AG08396 (cell line): ENCODE results near the gene C10orf62.

Source experiments
- DNase-seq: peaks from one replicate; pipeline ENCODE4 v3.0.0; 2012; ENCODE audit warnings: low spot score, mixed read lengths

Gene C10orf62

DNA sequence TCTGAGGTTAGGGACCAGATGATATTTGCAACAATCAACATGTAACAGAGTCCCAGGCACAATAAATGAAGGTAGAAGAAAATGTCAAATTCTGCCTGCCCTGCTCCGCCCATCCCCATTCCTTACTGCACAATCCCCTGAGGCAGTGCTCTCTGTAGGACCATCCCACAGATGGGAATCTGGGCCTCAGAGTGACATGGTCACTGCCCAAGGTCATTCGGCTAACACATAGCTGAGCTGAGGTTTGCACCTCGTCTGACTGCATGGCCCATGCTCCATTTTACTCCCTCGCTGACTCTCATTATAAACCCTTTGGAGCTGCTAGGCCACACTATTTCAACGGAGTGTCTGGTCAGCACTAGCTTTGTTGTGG lies 4.1 kb upstream of the C10orf62 start:
- DNase-seq = peak; percentile 2

DNA sequence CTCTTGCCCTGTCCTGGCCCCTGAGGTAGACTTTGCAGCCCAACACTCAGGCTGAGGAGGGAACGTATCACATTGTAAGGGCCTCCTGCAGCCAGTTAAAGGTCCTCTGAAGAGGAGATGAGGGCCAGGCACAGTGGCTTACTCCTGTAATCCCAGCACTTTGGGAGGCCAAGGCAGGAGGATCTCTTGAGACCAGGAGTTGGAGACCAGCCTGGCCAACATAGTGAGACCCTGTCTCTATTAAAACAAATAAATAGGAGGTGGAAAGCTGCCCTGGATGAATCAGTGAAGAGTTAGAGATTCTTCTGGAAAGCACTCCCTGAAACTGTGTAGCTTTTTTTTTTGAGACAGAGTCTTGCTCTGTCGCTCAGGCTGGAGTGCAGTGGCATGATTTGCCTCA lies 2.3 kb upstream of the C10orf62 start:
- DNase-seq = no peak

DNA sequence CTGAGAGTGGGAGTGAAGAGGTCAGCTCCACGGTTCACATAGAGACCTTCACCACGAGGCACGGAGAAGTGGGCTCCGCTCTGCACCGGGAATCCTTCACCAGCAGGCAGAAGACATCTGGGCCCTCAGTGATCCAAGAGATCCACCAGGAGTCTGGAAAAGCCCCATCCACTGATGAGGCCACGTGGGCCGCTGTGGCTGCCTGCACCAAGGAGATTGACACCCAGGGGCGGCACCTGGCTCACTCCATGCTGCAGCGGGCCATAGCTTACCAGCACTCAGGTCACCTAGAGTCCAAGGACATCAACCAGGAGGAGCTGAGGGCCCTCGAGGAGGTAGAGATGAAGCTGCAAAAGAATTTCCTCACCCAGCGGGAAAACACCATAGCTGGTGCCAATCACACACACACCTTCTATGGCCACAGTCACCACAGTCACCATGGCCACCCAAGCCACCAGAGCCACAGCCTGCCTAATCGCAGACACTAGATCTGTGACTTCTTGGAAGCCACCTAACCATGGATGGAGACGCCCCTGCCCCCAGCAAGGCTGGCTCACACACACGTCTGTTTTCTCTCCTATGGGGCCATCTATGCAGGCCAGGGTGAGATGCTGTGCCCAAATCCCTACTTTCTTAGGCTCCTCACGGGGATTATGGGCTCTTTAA lies 694 bp downstream of the C10orf62 start:
- no peak for DNase-seq

DNA sequence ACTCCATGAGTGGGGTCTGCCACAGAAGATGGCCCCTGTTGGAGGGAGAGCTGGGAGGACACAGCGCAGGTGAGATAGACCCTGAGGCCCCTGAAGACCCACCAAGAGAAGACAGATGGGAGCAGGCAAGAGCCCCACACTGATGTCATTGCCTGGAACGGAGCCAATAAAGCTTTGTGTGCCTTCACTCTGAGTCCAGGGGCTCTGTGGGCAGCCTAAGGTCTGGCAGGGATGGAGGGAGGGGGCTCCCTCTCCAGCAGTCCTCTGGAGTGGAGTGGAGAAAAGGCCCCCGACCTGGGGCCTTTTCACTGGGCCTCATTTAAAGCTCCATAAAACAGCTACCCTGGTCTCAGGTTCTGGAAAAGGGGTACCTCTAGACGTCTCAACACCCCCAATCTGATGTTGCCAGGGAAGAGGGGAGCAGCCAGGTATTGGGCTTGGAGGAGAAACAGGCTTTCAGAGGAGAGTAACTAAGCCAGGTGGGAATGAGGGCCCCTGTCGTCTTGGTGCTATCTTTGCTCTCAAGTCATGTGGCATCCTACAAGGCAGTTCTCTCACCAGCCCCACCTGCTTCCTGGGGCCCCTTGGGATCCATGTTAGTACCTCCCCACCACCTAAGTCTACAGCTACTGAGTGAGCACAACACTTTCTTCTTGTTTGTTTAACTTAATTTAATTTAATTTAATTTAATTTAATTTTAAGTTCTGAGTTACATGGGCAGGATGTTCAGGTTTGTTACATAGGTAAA lies 1.4 kb downstream of the C10orf62 start:
- no peak for DNase-seq

DNA sequence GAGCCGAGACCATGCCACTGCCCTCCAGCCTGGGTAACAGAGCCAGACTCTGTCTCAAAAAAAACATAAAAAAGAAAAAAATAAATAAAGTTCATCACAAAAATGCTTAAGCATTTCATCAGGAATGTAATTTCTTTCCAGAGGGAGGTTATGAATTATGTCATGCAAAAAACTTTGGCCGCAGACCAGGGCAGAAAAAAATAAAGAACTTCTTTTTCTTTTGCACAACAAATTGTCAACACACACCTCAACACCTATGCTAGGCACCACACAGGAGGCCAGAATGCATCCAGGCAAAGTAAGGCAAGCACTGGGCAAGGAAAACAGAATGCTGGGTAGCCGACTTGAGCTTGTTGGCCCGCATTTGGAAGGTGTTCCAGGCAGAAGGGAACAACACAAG lies 3.9 kb downstream of the C10orf62 start:
- DNase-seq = no peak

DNA sequence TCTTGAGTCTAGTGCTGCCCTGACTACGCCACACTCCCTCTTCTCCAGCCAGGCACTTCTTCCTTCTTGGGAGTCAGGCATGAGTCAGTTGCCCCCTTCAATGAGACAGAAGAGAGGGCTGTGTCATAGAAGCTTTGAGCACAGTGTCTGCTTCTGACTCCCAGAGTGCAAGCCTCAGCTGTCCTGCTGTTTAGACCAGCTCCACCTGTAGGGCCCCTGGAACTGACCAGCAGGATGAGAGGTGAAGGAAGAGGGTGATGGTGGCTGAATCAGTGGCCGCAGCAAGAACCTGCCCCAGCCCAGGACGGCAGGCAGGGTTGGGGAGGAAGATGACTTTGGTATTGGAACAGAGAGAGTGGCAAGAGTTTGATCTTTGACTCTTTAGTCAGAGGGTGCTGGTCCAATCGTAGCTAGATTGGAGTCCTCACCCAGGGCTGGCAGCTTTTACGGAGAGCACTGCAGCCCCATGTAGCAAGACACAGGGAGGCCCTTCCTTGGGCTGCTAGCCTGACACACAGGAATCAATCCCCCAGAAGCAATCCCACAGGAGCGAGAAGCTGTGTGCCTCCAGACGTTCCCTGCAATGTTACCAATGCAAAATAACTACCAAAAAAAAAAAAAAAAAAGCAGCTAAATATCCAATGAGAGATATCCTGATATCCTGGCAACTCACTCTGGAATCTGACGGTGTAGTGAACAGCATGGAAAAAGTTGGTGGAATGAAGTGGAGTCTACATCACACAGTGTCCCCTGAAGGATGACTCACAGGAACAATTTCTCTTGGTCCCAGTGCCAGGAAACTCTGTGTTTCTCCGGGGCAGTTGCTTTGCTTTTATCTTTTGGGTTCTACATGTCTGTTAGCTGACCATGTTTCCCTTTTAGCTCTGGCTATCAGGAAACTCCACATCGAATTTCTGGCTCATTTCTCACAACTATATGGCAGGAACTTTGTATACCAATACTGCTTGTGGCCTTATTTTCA lies 6.9 kb downstream of the C10orf62 start:
- peak; percentile 80 for DNase-seq

DNA sequence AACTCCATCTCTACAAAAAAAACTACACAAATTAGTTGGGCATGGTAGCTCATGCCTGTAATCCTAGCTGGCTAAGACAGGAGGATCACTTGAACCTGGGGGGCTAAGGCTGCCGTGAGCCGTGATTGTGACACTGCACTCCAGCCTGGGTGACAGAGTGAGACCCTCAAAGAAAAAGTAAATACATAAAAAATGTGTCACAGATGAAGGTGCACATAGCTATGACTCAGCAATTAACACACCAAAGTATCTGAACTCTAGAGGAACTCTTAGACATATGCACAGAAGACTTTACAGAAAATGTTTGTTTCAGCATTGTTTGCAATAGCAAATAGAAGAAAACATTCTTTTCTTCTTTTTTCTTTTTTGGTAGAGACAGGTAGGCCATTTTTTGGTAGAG lies 8.3 kb downstream of the C10orf62 start:
- DNase-seq = no peak

DNA sequence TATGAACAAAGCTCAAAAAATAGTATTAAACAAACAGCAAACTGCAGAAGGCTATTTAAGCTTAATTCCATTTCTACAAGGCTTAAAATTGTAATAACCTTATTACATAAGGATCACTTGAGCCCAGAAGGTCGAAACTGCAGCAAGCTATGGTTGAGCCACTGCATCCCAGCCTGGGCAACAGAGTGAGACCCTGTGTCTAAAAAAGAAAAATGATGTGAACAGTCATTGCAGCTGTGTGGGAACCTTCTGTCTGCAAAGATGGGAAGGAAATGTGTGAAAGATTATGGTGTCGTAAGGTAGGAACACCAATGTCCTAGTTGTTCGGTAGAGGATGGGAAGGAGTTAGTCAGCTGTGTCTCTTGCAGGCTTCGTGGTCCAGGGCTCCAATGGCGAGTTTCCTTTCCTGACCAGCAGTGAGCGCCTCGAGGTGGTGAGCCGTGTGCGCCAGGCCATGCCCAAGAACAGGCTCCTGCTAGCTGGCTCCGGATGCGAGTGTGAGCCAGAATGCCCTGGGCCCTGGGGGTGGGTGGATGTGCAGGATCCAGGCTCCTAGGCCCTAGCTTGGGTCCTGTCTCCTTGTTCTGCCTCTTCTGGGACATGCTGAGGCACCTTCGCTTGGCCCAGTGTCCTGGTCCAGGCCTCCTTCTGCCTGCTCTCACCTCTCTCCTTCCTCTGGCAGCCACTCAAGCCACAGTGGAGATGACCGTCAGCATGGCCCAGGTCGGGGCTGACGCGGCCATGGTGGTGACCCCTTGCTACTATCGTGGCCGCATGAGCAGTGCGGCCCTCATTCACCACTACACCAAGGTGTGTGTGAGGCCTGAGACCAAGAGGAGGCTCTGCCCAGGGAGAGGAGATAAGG lies 9.1 kb downstream of the C10orf62 start:
- DNase-seq = no peak

DNA sequence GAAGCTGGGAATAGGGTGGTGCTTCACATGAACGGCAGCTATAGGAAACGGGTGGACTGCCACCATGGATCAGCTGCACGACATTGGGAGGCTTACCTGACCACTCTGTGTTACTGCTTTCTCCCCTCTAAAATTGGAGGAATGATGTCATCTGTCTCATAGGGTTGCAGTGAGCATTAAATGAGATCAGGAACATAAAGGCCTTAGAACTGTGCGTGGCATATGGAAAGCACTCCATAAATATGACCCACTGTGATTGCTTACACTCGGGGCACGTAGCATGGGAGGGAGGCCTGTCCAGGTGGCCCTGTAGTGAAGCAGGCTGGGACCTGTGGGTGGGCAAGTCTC lies 9.7 kb downstream of the C10orf62 start:
- no peak for DNase-seq

DNA sequence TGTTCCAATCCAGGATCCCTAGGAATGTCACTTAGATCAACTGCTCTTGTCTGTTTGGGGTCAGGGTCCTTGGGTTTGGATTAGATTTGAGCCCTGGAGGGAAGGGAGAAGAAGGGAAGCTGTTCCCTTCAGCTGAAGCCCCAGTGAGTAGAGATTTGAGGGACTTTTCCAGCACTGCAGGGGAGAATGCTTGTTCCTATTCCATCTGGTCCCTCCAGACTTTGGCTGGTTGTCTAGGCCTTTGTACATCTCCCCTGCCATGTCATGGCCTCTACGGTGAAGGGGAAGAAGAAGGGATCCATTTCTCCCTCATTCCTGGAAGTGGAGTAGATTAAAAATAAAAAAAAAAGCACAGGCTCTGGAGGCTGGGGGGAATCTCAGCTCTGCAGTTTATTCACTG lies 11.1 kb downstream of the C10orf62 start:
- no peak for DNase-seq

DNA sequence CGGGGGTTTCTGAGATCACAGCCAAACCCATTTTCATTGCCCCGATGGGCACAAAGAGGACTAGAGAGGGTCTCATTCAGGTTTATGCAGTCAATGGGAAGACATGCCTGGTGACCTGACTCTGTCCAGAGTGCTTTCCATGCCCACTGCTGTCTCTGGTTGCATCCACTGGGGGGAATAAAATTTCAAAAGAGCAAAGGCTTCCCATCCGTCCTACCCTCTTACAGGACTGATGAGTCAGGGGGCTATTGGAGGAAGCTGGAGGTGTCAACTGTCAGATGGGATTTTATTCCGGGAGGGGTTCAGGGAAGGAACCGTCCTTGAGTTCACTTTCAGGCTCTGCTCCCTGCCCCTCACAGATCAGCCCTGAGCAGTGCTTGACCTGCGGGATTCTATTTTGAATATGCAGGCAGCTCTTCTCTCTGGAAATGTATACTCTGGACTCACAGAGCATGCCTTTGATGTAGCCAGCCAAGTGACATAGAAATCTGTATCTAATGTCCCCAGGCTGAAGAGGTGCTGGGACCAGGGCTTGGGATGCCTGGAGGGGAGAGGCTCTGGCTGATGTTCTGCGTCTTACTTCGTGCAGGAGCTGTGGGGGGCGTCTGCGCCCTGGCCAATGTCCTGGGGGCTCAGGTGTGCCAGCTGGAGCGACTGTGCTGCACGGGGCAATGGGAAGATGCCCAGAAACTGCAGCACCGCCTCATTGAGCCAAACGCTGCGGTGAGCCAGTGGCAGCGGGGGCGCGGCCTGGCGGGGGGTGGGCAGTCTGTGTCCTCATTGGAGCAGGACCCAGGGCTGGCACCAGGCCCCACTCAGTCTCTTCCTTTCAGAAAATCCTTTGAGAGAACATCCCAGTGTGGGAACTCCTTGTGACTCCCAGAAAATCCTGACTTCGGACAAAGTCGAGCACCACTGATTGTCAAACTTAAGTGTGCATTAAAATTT lies 12.0 kb downstream of the C10orf62 start:
- no peak for DNase-seq

DNA sequence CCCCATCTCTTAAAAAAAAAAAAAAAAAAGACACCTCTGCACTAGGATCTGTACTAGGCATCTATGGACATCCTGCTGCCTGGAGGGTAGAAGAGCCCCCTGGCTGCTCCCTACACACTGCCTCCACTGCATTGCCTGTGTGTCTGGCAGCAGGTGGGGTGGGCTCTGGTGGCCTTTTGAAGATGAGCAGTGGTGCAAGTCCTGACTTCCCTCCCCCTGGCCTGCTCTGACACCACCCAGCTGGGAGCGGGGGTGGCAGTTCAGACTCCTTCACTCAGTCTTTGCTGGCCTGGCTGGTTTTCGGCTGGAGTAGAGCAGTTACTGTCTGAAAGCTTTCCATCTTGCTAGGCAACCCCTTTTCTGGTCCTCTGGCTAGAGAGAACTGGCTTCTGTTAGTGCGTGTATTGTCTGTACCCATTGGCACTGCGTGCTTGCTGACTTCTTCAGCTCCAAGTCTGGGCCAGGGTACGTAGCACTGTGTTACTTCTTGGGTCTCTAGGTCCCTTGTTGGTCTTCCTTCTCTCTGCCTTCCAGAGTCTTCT lies 17.6 kb downstream of the C10orf62 start:
- DNase-seq = no peak

DNA sequence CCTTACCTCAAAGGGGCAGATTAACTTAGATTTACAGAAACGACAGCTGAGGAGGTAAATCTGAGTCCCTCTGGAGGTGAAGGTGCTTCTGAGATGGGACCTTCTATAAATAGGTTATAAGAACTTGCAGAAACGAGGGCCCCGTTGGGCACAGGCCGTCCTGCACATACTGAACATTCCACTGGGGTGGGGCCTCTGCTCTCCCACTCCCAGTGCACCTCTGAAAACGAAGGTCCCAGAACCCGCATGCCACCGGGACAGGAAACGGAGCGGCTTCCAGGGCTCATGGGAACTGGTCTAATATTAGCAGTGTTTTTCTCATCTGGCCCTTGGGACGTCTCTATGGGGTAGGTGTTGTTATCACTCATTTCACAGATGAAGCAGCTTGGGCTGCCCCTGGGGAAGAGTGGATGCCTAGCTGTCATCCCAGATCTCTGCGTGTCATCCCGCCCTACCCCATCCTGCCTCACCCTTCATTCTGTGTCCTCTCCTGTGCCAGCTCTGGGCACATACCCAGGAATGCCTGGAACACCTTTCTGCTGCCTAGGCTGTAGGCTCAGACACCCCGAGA lies 19.6 kb downstream of the C10orf62 start:
- DNase-seq = no peak

DNA sequence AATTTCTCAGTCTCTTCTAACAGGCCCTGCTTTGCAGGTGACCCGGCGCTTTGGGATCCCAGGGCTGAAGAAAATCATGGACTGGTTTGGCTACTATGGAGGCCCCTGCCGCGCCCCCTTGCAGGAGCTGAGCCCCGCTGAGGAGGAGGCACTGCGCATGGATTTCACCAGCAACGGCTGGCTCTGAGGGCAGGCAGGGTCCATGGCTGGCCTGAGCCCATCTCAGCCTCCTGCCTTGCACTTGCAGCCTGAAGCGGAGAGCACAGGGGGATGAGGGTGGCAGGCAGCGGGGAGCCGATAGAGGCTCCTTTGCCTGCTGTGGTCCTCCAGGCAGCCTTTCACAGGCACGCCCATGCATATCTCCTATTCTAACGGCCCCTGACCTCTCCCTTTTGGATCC lies 22.0 kb downstream of the C10orf62 start:
- DNase-seq = no peak

DNA sequence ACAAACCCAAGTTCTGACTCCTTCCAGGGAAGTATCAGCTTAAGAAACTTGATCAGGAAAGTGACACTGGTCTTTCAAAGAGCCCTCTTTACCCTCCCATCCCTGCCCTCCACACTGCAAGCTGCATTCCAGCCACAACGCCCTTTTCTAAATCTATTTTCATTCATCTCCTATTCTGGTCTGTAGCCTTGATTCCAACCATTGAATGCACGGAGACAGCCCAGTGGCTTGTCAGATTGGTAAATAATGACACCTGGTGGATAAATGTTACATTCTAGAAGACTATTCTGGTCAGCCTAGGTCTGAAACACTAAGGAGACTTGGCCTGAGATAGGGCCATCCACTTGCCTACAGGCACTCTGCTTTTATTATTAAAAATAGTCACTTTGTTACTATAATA lies 22.9 kb downstream of the C10orf62 start:
- DNase-seq = peak; percentile 56

DNA sequence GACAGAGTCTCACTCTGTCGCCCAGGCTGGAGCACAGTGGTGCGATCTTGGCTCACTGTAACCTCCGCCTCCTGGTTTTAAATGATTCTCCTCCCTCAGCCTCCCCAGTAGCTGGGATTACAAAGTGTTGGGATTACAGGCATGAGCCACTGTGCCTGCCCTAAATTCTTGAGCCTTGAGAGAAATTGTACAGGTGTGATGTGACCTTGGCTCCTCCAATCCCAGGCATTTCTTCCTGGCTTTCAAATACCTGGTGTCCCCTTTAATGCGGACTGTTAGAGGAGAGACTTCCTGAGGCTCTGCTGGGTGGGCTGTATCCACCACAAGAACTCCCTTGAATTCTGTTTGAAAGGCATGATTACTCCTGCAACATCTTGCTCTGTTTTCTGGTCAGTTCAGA lies 28.8 kb downstream of the C10orf62 start:
- DNase-seq = no peak

DNA sequence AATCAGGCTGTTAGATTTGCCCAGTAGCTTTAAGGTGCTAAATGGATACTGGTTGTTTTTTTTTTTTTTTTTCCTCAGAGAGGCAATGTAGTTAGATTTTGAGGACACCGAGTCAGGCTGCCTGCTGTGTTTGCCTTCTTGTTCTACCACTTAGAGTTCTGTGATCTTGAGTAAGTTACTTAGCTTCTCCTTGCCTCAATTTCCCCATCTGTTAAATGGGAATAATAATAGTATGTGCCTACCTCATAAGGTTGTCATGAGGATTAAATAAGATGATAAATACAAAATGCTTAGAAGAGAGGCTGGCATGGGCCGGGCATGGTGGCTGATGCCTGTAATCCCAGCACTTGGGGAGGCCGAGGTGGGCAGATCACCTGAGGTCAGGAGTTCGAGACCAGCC lies 29.2 kb downstream of the C10orf62 start:
- DNase-seq = no peak

DNA sequence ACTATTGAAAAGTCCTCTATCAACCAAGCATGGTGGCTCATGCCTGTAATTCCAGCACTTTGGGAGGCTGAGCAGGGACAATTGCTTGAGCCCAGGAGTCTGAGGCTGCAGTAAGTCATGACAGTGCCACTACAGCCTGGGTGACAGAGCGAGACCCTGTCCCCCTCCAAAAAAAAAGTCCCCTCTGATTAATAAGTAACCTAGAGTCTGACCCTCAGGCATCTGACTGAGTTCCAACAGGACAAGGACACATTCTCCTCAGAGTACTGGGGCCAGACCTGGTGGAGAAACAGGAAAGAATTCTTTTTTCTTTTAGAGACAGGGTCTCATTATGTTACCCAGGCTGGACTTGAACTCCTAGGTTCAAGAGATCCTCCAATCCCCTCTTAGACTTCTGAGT lies 33.8 kb downstream of the C10orf62 start:
- DNase-seq = no peak

DNA sequence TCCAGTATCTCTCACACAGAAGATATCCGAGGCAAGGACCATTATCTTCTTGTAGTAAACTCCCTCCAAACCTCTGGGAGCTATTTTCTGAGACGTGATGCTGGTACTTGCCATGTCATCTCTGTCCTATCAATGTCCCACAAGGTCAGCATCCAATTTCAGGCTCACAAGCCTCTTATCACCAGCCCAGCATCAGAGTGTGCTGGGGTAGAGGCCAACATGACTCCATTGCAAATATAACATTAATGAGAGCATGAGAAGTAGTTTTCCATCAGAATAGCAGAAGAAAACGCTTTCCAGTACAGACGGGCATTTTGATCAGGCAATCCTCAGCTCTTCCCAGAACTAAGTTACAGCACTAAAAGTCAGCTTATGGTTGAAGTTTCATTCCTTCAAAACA lies 38.2 kb downstream of the C10orf62 start:
- DNase-seq = no peak

DNA sequence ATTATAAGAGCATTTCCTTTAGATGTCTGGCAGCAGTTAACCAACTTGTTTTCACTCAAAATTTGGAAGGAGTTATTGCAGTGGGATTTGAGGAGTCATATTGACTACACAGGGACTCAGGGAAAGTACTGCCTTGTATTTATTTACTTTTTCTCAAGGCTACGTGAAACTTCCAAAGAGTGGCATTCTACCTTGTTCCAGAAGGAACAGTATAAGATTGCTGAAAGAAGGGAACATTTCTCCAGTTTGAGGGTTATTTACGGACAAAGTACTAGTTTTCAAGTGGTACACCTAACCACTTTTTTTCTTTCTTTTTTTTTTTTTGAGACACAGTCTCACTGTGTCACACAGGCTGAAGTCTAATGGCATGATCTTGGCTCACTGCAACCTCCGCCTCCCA lies 38.7 kb downstream of the C10orf62 start:
- DNase-seq = no peak
